C1 segment of cervical spinal cord (tissue), 14 donors: Measurements from ENCODE around the gene IZUMO3.
"Not testable (repeated sequence)": the region's sequence is repeated elsewhere in the genome, so short reads cannot be mapped to it uniquely, and the experiment has no call there.

ENCODE experiments used
- DNase-seq, 14 donors: peaks; one replicate each; lab custom pipeline; 2025; lab: John Stamatoyannopoulos, UW

The IZUMO3 gene, protein sequence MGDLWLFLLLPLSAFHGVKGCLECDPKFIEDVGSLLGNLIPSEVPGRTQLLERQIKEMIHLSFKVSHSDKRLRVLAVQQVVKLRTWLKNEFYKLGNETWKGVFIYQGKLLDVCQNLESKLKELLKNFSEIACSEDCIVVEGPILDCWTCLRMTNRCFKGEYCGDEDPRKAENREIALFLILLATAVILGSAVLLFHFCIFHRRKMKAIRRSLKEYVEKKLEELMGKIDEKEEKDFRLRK

DNA sequence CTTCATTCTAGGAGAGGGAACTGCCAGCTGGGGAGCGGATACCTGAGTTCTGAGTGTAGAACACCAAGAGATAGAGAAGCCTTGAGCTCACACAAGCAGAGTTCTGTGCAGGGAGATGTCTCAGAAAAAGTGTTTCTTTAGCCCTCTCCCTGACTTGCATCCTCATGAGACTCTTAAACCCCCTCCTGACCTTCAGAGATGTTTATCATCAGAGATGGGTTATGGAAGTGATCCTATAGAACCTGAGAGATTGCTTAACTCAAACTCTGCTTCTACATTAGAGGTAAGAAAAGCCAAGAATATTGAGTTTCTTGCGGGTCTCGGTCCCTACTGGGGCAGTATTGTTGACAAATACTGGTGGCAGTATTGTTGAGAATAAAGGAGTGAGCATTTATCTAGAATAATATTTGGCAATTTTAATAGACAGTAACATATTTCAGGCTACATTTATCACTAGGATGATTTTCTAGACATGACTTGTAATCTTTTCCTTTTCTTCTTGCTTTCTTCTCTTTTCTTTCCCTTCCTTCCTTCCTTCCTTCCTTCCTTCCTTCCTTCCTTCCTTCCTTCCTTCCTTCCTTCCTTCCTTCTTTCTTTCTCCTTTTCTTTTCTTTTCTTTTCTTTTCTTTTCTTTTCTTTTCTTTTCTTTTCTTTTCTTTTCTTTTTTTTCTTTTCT lies at the start of gene IZUMO3:
IZUMO3 (minus strand) TSS at position 51 of the 676 bp plus-strand sequence. CDS start 248 bp downstream, outside the sequence.
- DNase-seq: no peak

DNA sequence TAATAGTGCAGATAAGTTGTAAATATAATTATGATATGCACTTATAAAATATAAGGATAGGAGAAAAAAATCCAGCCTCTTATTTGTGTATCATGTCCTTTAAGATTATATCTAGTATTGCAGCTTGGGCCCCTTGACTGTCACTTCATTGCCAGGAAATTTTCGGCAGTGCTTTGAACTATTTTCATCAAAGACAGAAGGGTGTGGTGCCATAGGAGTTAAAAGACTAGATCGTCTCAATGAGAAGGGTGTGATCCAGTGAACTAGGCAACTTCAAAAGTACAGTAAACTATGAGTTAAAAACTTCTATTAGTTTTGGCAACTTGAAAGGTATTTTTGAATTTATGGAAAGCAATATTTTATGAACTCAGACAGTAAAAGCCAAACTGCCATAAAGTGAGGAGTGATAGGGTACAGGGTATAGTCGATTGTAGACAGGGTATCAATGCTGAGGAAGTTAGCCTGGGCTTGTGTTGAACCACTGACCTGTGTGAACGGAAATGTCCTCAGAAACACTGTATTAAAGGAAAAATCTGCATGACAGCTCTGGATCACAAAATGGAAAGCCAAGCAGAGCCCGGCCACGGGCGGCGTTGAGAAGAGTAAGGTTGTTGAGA lies 48.6 kb upstream of the IZUMO3 start:
- no peak for DNase-seq

DNA sequence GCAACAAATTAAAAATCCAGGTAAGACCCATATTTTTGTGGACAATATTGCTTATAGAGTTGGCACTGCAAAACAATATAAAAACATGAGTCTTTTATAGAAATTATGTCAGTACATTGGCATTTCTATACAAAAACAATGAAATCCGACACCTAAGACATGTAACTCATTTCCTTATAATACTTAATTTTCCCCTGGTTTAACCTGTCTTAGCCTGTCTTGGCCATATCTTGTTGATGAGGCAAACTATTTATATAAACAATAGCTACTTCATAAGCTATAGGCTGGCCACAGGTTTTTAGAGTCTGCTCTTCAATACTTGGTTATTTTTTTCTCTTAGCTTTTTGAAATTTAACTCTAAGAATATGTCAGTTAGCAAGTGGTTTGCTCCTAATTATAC lies 44.7 kb upstream of the IZUMO3 start:
- DNase-seq: no peak

DNA sequence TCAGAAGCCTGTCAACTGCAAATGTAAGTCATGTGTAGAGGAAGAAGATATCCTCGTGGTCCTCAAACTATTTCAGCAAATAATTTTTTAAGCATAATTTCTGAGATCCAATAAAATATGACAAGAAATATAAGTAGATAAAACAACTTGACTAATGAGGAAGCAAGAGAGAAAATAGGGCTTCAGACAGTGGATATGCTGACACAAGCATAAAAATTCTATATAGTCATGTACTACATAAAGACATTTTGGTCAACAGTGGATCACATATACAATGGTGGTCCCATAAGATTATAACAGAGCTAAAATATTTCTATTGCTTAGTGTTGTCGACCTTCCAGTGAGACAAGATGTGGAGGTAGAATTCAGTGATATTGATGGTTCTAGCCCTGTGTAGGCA lies 42.2 kb upstream of the IZUMO3 start:
- no peak for DNase-seq

DNA sequence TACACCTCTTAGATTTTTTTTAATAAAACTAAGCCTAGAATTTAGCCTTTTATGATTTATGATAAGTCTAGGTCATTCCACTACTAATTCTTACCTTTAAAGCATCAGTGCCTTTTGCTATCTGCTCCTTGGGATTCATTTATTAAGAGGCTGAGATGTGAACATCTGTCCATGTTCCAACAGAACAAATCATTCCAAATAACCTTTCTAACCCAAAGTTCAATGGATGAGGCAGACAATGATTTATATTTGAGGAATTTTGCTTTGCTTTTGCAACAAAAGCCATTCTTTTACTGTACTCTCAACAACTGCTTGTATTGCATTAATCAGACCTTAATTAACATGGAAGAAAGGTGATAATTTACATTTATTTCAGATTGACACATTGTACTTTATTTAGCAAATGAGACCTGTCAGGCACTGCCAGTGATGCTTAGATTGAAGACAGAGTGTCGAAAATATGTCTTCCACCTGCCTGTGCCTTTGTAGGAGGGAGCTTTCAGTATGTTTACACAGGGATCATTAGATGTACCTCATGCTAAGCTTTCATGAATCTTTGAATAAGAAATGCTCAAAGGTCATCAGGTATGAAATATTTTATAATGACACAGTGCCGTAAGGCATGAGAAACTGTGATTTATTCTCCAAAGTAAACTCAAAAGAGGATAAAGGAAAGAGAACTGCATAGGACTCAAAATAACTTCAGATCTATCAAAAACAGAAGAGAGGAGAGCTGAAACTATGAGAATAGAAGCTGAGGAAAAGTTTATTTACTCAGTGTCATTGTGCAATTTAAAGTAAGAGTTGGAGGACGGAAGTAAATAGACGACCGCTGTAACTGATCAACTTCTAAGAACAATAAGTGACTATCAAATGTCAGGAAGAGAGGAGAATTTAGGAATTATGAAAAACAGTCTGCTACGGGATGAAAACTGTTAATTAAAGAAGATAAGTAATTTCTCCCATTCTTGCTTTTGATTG lies 36.7 kb upstream of the IZUMO3 start:
- DNase-seq: no peak

DNA sequence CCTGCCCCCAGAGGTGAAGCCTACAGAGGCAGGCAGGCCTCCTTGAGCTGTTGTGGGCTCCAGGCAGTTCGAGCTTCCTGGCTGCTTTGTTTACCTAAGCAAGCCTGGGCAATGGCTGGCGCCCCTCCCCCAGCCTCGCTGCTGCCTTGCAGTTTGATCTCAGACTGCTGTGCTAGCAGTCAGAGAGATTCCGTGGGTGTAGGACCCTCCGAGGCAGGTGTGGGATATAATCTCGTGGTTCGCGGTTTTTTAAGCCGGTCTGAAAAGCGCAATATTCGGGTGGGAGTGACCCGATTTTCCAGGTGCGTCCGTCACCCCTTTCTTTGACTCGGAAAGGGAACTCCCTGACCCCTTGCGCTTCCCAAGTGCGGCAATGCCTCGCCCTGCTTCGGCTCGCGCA lies 34.3 kb upstream of the IZUMO3 start:
- not testable (repeated sequence) for DNase-seq

DNA sequence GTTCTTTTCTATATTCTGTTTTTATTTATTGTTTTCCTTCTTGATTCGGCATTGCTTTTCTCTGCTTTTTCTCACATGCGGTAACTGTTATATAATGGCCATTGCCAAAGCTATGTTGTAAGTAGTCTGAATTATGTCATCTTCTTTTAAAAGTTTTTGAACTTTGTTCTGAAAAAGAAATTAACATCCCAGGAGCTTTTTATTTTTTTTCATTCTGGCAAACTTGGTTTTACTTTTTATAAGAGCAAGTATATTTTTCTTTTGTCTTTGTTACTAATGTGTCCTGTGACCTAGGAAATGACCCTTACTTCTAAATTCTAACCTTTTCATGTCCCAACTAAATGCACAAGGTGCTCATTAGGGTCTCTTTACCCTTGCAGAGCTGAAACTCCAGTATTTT lies 26.7 kb upstream of the IZUMO3 start:
- no peak for DNase-seq

DNA sequence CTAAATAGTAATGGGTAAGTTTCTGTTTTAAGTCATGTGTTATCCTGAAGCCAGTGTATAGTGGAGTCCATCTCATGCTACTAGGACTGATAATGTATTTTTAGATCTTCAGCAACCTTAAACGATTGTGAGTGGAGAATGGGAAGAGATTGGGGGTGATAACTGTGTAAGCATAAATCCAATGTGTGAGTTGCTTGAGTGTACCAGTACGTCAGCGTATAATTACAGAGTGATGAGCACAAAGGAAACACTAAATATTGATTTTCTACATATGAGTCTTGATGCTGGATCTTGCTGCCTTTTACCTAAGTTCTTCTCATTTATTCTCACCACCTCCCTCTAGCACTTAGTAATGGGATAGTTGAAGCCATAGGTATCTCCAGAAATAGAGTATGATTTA lies 16.3 kb upstream of the IZUMO3 start:
- no peak for DNase-seq

DNA sequence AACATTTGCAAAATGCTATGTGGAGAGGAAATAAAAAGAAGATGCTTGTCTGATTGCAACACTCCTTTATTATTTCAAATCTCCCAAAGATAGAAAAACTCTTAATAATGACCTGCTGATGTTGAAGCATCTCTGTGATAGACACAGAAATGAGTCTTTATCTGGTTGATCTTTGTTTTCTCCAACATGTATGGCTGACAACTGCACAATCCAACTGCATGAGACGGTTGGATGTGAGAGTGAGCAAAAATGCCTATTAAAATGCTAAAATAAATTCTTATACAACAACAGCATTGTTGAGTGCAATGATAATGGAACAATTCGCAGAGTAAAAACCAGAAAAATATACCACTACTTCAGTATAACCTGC lies 7.5 kb upstream of the IZUMO3 start:
- DNase-seq: no peak

DNA sequence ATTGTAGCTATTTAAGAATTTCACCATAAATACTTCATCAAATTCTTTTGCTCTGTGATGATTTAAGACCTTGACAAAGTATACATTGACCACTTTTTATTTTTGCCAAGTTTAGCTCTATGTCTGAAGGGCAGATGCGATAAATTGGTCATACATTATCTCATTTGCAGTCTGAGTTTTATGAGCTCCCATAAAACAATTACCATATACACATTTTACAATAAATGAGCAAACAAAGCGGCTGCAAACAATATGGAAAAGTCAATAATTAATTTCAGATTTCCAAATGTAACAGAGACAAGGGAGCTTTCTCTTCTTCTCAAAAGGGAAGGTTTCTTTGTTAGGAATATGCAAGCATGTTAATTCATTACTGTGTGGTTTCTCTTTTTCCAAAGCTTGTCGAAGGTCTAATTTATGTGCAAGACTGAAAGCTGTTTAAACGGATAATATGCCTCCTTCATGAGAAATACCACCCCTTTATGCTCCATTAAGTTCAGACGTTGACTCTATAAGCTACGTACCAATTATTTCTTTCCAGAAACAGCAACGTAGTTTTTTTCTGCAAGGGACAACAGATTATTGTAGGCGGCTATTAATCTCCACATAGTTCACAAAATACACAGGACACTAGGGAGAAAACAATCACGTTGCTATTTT lies 7.0 kb upstream of the IZUMO3 start:
- DNase-seq: no peak

DNA sequence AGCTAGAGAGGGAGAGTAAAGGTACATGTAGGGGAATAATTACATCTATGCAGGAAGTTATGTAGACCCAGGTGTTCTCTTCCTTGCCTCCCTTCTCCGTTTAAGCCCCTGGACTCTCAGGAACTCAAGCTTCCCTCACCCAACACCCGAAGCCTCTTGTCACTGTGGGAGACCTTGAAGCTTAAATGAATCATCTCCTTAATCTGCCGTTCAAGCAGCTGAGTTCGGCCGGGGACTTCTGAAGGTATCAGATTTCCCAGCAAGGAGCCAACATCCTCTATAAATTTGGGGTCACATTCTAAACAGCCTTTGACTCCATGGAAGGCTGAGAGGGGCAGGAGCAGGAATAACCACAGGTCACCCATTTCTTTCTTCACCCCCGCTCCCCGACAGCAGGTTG lies 412 bp downstream of the IZUMO3 start:
- DNase-seq: no peak

DNA sequence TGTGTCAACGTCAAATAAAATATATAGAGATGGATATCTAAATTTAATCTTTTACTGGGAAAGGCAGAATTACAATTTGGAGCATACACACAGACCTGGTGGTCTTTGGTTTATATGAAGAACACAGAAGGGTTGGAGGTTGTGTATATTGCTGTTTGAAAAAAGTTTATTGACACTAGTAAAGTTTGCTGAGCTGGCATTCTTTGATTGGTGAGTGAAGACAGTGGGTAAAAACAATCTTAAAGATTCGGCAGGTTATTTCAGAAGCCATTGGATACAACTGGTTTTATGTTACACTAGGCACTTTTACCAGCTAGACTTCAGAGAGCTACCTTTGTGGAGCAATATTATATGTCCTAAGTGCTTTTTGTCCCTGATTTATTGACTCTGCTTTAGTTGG lies 27.2 kb downstream of the IZUMO3 start:
- no peak for DNase-seq

DNA sequence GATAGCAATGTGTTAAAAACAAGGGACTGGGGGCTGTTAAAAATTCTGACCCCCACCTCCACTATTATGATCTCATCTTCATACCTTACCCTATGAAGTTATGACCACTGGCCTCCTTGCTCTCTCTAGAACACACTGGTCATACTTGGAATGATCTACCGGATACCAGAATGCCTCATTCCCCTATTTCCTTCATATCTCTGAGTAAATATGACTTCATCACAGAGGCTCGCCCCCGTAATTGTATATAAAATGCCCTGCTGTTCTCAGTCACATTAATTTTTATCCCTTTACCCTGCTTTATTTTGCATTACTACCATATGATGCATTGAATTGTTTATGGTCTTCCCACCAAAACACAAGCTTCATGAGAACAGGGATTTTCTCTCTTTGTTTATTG lies 29.2 kb downstream of the IZUMO3 start:
- no peak for DNase-seq

DNA sequence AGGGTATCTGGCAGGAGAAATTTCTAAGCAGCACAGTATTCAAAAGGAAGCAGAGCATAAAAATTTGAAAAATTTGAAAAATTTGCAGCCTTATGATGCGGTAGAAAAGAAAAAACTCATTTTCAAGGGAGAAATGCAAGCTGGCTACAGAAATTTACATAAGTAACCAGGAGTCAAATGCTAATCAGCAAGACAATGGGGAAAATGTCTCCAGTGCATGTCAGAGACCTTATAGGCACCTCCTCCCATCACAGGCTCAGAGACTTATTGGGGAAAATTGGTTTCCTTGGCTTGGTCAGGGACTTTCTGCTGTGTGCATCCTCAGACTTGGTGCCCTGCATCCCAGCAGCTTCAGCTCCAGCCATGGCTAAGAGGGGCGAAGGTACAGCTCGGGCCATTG lies 35.8 kb downstream of the IZUMO3 start:
- DNase-seq: no peak

DNA sequence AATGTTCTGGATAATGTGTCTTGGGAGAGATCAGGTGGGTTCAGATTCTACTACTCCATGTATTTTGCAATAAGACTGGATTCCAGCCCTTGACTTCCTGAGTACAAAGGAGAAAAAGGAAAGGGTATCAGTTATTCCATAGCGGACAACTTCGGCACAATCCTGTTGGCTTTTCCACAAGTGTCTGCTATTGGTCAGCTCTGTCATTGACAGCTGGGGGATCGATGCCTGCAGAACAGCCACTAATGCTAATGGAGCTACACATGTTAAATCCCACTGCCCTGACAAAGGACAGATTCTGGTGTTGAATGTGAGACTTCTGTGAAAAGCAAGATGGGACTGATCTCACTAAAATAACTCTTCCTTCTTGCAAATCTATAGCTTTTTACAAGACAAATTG lies 41.2 kb downstream of the IZUMO3 start:
- DNase-seq: no peak

DNA sequence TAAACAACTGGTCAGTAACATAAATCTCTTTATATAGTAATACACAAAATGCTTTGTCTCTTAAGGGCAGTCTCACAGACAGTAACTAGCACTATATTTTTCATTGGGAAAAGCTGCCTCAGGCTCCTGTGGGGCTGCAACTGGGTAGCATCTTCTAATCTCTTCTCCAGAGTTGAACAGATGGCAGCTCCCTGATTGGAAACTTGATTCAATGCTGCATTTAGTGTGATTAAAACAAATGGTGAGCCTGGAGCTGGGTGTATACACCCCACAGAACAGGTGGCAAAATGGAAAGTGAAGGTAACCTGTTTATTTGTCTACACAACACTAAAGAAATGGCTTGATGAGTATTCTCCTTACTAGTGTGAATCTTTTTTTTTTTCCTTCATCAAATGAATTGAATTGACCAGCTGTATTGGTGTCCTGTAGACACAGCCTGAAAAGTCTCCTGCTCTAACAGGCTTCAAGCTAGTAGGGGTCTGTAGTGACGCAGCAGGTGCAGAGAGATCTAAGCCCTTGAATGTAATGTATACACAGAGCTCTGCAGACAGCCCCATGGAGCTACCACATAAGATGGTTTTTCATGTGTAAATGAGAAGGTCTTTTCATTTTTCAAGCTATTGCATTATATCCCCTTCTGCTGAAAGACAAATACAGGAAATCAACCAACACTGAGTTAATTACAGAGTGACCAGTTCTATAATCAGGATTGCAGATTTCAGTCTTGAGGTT lies 43.3 kb downstream of the IZUMO3 start:
- no peak for DNase-seq

DNA sequence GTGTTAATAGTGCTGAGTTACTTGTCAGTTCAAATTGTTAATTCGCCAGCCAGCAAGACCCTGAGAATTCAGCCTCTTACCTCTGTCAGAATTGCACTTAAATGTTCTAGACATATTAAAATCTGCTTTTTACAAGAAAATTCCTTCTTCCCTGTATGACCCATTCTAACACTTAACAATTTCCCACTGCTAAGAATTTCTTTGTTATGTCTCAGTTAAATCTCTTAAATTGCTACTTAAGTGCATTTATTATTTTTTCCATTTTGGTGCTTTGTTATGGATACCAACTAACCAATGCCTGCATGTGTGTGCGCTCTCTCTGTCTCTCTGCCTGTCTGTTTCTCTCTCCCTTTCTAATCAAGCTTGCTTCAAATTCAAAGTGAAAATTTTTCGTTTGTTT lies 44.9 kb downstream of the IZUMO3 start:
- DNase-seq: no peak

DNA sequence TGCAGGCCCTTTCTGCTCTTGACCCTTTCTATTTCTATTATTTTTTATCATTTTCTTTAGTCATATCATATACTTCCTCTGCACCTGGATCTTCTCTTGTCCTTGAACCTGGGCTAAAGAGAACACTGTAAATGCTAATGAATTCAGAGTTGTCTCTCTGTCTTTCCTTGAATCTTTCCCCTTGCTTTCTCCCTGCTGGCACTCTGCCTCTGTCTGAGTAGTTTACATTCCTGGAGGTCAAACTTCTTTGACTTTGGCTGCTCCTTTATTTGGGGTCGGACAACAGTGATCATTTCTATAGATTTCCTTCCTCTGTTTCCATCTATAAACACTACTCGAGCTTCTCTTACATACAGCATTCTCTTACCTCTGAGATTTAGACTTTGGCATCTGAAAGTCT lies 47.1 kb downstream of the IZUMO3 start:
- DNase-seq: no peak

DNA sequence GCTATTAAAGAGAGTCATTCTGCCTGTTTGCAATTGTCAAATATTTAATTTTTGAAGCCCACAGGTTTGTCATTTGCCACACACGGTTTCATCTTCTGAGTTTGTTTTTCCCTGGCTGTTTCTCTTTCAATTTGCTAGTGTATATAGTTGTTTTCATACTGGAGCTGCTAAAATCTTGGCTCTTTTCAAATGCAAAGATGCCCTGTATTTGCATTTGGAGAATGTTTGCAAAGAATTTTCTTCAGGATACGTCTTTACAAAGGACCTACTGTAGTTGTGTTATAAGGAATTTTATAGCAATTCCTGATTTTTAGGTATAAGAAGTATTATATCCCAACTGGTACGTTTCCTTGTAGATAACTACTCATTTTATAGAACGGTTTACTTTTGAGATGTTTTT lies 48.0 kb downstream of the IZUMO3 start:
- no peak for DNase-seq
